ENCODE measurements around the gene TRERF1.

TRERF1 gene

GRCh38 chr6:42427871-42428270 is 23.9 kb downstream of the TRERF1 start:
- in situ Hi-C loops (cut with HindIII; ENCODE audit: low sequenced_read_pairs) = no loop called here

DNA sequence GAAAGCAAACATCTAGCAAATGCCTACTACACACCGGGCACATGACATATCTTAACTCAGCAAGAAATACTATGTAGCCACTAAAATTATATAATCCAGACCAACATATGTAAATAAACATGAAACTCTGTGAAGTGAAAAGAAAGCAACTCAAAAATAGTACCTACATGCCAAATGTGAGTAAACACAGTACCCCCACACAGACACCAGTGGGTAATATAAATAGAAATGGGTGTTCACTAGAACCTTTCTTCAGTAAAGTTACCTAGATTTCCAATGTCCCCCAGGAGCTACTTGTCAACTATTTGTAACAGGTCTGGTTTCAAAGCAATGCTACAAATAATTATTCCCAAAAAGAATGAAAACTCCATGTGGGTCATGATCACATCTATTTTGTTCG is 25.5 kb downstream of the TRERF1 start:
- in situ Hi-C loops (cut with HindIII; ENCODE audit: low sequenced_read_pairs) = no loop called here

DNA sequence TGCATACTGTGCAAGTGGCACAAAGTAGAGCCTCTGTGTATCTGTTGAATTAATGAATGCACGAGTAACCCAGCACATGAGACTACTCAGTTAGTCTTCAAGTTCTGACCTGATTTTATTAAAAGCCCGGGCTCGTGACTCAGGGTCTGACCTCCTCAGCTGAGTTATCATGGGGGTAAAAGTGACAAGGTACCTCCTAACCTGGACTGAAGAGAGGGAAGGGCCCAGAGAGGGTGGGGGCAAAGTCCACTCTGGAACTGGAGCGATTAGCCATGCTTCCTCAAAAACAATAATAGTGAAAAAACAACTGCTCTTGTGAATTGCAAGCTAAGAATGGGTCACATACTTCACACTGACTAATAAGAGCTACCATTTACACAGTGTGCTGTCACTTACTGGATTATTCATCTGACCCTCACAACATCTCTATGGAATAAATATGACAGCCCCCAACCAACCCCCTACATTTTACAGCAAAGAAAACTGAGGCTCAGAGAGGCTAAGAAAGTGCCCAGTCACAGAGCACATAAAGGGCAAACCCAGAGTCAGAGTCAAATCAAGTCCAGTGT is 26.7 kb downstream of the TRERF1 start:
- in situ Hi-C loops (cut with HindIII; ENCODE audit: low sequenced_read_pairs) = no loop called here

DNA sequence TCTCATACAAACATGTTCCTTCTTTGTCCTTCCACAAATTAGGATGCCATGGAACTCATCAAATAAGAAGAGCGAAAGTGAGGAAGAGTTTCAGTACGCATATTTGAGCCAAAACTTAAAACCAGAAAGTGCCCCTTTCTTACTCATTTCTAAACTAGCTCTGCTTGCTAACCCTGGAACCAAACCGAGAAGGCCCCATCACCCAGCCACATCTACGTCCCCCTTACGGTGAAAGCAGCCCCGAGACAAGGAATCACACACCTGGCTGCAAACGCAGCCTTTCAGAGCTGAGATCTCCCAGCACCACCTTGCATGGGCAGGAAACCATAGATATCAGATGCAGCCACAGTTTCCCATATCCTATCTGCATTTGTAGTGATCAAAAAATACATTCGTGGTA is 28.5 kb downstream of the TRERF1 start:
- in situ Hi-C loops (cut with HindIII; ENCODE audit: low sequenced_read_pairs) = no loop called here

- in situ Hi-C loops (cut with HindIII; ENCODE audit: low sequenced_read_pairs) = no loop called here
Observed at GRCh38 chr6:42420741-42421140, 31.0 kb downstream of the TRERF1 start.

DNA sequence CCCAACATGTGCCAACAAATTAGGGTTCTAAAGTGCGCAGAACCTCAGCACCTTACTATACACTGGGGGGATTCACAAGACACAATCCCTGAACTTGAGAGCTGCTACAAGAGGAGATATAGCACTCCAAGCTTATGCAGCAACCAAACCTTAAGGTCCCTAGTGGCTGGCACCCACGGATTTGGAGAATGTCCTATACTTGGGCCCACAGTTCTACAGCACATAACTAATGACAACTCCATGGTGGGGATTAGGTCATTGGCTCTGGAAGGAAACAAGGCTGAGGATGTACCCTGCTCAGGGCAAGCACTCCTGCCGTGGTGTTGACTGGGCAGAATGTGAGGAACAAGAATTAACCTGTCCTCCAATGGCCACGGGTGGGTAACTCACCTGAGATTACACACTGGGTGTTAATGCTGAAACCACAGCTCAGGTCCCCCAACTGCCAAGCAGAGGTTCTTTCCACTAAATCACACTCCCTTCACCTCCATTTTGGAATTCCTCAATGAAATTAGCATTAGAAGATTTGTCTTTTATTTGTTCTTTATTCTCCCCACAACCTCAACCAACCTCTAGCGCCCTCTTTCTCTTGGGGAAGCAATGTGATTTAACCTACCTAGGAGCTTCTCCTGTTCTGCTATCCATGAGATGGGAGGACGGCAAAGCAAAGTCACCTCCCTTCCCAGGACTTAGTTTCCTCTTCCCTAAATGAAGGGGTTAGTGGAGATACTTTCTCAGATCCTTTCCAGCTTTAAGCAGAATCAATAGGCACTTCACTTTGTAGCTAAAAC is 32.0 kb downstream of the TRERF1 start:
- in situ Hi-C loops (cut with HindIII; ENCODE audit: low sequenced_read_pairs) = loop anchor here (5.0 kb wide), 1 partner anchor 33 kb away; the partner anchor contains the start of gene TRERF1

- in situ Hi-C loops (cut with HindIII; ENCODE audit: low sequenced_read_pairs) = loop anchor here (5.0 kb wide), 1 partner anchor 34 kb away; the partner anchor contains the start of gene TRERF1
Observed at GRCh38 chr6:42418724-42419123, 33.0 kb downstream of the TRERF1 start.

- in situ Hi-C loops (cut with HindIII; ENCODE audit: low sequenced_read_pairs) = loop anchor here (5.0 kb wide), 1 partner anchor 35 kb away; the partner anchor contains the start of gene TRERF1
Observed at GRCh38 chr6:42417641-42418112, 34.0 kb downstream of the TRERF1 start.

GRCh38 chr6:42411406-42411805 is 40.3 kb downstream of the TRERF1 start:
- in situ Hi-C loops (cut with HindIII; ENCODE audit: low sequenced_read_pairs) = no loop called here

DNA sequence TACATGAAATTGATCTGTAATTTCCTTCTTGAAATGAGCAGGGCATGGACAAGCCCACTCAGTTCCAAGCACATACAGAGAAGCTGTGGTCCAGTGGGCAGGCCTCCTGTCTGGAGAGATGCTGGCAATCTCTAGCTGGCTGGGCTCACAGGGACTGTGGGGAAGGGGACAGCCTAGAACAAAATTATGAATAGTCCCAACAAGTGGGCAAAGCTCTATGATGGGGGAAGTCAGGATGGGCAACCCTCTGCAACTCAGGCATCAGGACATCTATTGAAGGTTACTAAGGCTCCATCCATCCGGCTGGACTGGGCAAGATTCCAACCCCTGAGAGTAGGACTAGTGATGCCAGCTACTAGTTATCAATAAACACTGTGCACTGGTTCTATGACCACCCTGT is 40.9 kb downstream of the TRERF1 start:
- in situ Hi-C loops (cut with HindIII; ENCODE audit: low sequenced_read_pairs) = no loop called here

DNA sequence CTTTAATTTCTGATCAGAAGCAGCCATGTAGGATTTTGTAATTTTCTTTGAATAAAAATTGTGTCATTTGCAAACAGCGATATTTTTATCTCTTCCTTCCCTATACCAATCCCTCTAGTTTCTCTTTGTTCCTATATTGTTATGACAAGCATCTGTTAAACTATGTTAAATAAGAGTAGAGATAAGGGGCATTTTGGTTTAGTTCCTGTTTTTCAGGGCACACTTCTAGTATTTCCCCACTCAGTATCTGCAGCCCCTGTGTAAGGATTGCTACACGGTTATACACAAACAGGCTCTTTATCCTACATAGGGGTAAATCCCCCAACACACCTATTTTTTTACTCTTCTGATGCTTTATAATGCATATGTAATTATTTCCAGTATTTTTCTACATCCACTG is 42.1 kb downstream of the TRERF1 start:
- in situ Hi-C loops (cut with HindIII; ENCODE audit: low sequenced_read_pairs) = no loop called here

- in situ Hi-C loops (cut with HindIII; ENCODE audit: low sequenced_read_pairs) = no loop called here
Observed at GRCh38 chr6:42407379-42407778, 44.3 kb downstream of the TRERF1 start.

DNA sequence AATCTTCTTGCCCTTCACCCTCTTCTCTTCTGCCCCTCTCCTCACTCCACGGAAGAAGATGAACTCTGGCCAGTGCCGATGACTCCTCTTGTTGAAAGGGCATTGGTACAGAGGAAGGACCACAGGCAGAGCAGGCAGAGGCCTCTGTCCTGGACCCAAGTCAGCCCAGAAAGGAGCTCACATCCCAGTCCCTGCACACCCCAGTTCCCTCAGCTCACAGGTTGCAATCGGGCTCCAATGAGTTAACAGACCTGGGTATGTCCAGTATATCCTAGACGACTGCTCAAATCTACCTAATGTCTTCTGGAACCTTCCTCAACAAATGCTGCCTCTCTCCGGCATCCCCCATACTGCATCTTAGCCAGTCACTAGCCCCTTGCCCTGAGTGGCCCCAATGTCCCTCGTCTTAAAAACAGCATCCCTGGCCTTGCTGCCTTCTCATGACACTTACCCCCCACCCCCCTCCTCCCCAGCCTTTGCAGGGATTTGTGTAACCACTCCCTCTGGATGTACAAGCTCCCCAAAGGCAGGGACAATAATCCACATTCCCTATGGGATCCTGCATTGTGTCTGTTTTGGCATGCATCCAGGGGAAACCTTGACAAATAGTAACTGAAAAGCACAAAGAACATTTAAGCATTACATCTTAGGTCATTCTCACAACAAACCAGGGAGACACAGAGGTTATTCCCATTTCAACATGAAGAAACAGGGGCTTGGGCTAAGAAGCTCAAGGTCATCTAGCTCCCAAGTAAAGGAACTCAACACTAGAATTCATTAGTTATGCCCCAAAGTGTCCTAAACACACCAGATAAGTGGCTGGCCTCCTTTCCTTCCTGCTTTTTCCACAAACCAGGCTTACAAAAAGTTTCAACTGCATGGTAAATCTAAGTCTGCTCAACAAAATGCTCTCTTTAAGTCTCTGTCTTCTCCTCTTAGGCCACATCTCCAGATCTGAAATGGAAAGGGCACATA is 45.1 kb downstream of the TRERF1 start:
- in situ Hi-C loops (cut with HindIII; ENCODE audit: low sequenced_read_pairs) = no loop called here

GRCh38 chr6:42405021-42405420 is 46.7 kb downstream of the TRERF1 start:
- in situ Hi-C loops (cut with HindIII; ENCODE audit: low sequenced_read_pairs) = no loop called here

DNA sequence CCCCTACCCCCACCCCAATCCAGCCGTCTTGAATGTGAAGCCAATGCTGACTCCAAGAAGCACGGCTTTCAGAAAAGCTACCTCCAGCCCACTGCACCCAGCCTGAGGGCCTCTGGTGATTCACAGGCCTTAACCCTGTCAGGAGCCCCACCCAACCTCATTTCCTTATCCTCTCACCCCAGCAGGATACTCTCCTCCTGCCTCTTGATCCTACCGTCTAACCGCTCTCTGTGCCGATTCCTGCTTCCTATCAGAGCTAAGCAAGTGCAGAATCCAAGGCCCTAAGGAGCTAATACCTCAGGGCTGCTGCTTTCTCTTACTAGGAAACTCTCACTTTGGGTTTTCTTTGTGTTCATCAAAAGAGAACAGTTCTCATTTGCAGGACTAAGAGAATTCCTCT is 47.2 kb downstream of the TRERF1 start:
- in situ Hi-C loops (cut with HindIII; ENCODE audit: low sequenced_read_pairs) = no loop called here

GRCh38 chr6:42403831-42404230 is 47.9 kb downstream of the TRERF1 start:
- in situ Hi-C loops (cut with HindIII; ENCODE audit: low sequenced_read_pairs) = no loop called here

- in situ Hi-C loops (cut with HindIII; ENCODE audit: low sequenced_read_pairs) = no loop called here
Observed at GRCh38 chr6:42403421-42403820, 48.3 kb downstream of the TRERF1 start.

DNA sequence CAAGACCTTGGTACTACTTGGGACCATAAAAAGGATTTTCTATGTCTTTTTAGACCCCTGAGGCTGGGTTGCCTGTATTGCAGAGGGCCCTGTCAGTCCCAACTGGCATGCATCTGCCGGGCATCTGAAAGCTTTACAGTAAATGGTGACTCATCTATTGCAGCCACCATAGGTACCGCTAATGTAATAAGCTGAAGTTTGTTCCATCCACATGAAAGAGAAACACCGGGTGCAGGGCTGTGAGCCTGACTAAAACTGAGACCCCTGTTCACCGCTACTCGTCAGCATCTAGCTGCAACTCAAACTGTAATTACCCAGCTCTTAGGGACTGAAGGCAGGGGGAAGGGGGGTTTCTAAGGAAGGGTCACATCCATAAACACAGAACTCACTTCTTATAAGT is 49.5 kb downstream of the TRERF1 start:
- in situ Hi-C loops (cut with HindIII; ENCODE audit: low sequenced_read_pairs) = no loop called here

GRCh38 chr6:42401613-42401951 is 50.1 kb downstream of the TRERF1 start:
- in situ Hi-C loops (cut with HindIII; ENCODE audit: low sequenced_read_pairs) = no loop called here

- in situ Hi-C loops (cut with HindIII; ENCODE audit: low sequenced_read_pairs) = no loop called here
Observed at GRCh38 chr6:42400886-42401612, 50.7 kb downstream of the TRERF1 start.

All from endothelial cell of hepatic sinusoid (primary cell).